Measurements from ENCODE around the gene SLC16A1.
"Not testable (repeated sequence)": the region's sequence is repeated elsewhere in the genome, so short reads cannot be mapped to it uniquely, and the experiment has no call there.

Gene SLC16A1

GRCh38 chr1:112888630-112889029 lies 67.4 kb downstream of the SLC16A1 start:
- in situ Hi-C loops (cut with HindIII; ENCODE audit: low sequenced_read_pairs), result no loop called here
- H3K4me3 ChIP-seq (ENCODE audit: low read depth, low read length), result no peak overlapping the region
- no peak for DNase-seq (ENCODE audit: low read depth, low spot score)
- no peak for TF ChIP-seq CTCF (IDR thresholded peaks at IDR 0.05; ENCODE audit: low read depth, low read length)

GRCh38 chr1:112887599-112888283 lies 68.3 kb downstream of the SLC16A1 start:
- no peak for DNase-seq (ENCODE audit: low read depth, low spot score)
- TF ChIP-seq CTCF (IDR thresholded peaks at IDR 0.05; ENCODE audit: low read depth, low read length), result no peak
- no peak overlapping the region for H3K4me3 ChIP-seq (ENCODE audit: low read depth, low read length)
- in situ Hi-C loops (cut with HindIII; ENCODE audit: low sequenced_read_pairs), result no loop called here

GRCh38 chr1:112884996-112885395 lies 71.0 kb downstream of the SLC16A1 start:
- in situ Hi-C loops (cut with HindIII; ENCODE audit: low sequenced_read_pairs); H3K4me3 ChIP-seq (ENCODE audit: low read depth, low read length); DNase-seq (ENCODE audit: low read depth, low spot score): not testable (repeated sequence)

GRCh38 chr1:112882271-112882744 lies 73.7 kb downstream of the SLC16A1 start:
- no peak for TF ChIP-seq CTCF (IDR thresholded peaks at IDR 0.05; ENCODE audit: low read depth, low read length)
- H3K4me3 ChIP-seq (ENCODE audit: low read depth, low read length), result no peak overlapping the region
- in situ Hi-C loops (cut with HindIII; ENCODE audit: low sequenced_read_pairs), result no loop called here
- no peak for DNase-seq (ENCODE audit: low read depth, low spot score)

- no peak overlapping the region for H3K4me3 ChIP-seq (ENCODE audit: low read depth, low read length)
- no peak for DNase-seq (ENCODE audit: low read depth, low spot score)
- in situ Hi-C loops (cut with HindIII; ENCODE audit: low sequenced_read_pairs), result no loop called here
- TF ChIP-seq CTCF (IDR thresholded peaks at IDR 0.05; ENCODE audit: low read depth, low read length), result no peak
Measured at GRCh38 chr1:112881742-112882127, 74.3 kb downstream of the SLC16A1 start.

GRCh38 chr1:112879834-112880233 lies 76.2 kb downstream of the SLC16A1 start:
- no peak for DNase-seq (ENCODE audit: low read depth, low spot score)
- in situ Hi-C loops (cut with HindIII; ENCODE audit: low sequenced_read_pairs), result no loop called here
- H3K4me3 ChIP-seq (ENCODE audit: low read depth, low read length), result no peak overlapping the region
- no peak for TF ChIP-seq CTCF (IDR thresholded peaks at IDR 0.05; ENCODE audit: low read depth, low read length)

GRCh38 chr1:112878321-112878720 lies 77.7 kb downstream of the SLC16A1 start:
- TF ChIP-seq CTCF (IDR thresholded peaks at IDR 0.05; ENCODE audit: low read depth, low read length), result no peak
- DNase-seq (ENCODE audit: low read depth, low spot score), result no peak
- no peak overlapping the region for H3K4me3 ChIP-seq (ENCODE audit: low read depth, low read length)
- in situ Hi-C loops (cut with HindIII; ENCODE audit: low sequenced_read_pairs), result no loop called here

All from astrocyte of the spinal cord (primary cell).